B cell (primary cell): ENCODE results near the gene MAD1L1.

ENCODE experiments used
- EZH2 ChIP-seq: IDR thresholded peaks from 2 replicates; pipeline ENCODE4 v1.6.1; 2012; ENCODE audit warnings: borderline replicate concordance, low read depth, mild to moderate bottlenecking, moderate library complexity, low read length; ENCODE audit not compliant: insufficient read depth, poor library complexity, severe bottlenecking
- TF ChIP-seq, protein P1 (sequence below): fragments of 200-600 bp; IDR thresholded peaks from one replicate; pipeline ENCODE4 v1.8.0; 2022; ENCODE audit warnings: antibody characterized with exemption, mild to moderate bottlenecking

DNA sequence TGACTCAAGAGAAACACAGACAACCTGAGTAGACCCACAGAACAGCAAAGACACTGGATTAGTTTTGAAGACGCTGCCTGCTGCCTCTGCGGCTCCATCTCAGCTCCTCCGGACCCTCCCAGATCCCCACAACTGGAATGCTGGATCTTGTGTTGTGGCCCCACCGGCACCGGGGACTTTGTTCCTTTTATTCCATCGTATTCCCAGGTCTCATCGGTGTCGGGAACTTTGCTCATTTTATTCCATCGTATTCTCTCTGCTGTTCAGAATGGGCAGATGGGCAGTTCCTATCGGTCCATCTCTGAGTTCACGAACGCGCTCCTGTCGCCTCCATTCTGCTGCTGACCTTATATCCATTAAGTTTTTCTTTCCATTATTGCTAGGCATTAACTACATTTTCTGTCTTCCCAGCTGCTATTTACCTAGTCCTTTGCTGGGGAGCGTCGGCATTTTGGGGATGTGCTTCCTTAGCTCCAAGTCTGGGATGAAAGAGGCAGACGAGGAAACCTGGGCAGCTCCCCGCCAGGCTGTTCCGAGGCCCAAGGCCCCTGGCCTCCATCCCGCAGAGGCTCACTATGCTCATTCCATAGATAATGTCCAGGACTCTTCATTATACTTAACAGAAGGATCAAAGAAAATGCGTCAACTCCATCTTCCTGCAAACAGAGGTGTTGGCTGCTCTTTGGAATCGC lies 192.4 kb downstream of the MAD1L1 start:
- TF ChIP-seq, protein P1, sequence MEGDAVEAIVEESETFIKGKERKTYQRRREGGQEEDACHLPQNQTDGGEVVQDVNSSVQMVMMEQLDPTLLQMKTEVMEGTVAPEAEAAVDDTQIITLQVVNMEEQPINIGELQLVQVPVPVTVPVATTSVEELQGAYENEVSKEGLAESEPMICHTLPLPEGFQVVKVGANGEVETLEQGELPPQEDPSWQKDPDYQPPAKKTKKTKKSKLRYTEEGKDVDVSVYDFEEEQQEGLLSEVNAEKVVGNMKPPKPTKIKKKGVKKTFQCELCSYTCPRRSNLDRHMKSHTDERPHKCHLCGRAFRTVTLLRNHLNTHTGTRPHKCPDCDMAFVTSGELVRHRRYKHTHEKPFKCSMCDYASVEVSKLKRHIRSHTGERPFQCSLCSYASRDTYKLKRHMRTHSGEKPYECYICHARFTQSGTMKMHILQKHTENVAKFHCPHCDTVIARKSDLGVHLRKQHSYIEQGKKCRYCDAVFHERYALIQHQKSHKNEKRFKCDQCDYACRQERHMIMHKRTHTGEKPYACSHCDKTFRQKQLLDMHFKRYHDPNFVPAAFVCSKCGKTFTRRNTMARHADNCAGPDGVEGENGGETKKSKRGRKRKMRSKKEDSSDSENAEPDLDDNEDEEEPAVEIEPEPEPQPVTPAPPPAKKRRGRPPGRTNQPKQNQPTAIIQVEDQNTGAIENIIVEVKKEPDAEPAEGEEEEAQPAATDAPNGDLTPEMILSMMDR = no peak
- TF ChIP-seq EZH2 = no peak
